Measurements from ENCODE around the gene TBC1D5. TPM values are rescaled to one million over a fixed set of nuclear protein-coding genes. Genes with fewer than 3 reads are reported as not detected.

The TBC1D5 gene
- total and polyA plus RNA-seq, 2 of the 8 experiments (the other 6 are each of a cell fraction or from before 2014, with no cell fraction given), result 11.0 to 22.9 TPM

DNA sequence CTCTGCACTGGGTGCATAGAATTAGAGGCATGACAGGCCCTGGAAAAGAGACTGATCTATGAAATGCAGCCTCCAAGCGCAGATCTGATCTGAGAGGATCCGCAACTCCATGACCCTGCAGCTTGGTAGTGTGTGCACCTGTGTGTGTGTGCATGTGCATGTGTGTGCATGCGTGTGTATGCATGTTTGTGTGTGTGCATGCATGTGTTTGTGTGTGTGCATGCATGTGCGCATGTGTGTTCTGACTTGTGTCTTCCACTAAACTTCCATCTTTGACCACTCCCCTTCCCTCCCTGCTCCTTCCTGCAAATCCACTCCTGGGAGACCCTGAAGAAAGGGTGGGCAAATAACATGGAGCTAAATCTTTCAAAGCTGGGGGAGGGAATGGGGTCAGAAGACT is 600.7 kb downstream of the TBC1D5 start:
- TF ChIP-seq NRF1 (IDR thresholded peaks at IDR 0.05; ENCODE audit: low read depth, low read length) (no peak), KDM4A (IDR thresholded peaks at IDR 0.05; ENCODE audit: low read depth, low read length, severe bottlenecking) (no peak), TAF1 (IDR thresholded peaks at IDR 0.05; ENCODE audit: low read depth, low read length) (no peak), SP1 (IDR thresholded peaks at IDR 0.05; ENCODE audit: low read depth, low read length) (no peak), CHD2 (IDR thresholded peaks at IDR 0.05; ENCODE audit: low read length) (no peak), TCF12 (IDR thresholded peaks at IDR 0.05; ENCODE audit: low read depth, low read length) (no peak), RNF2 (IDR thresholded peaks at IDR 0.05; ENCODE audit: borderline replicate concordance, low read depth, low read length, missing control alignments, poor library complexity, severe bottlenecking) (no peak)
- TF ChIP-seq, protein P1, sequence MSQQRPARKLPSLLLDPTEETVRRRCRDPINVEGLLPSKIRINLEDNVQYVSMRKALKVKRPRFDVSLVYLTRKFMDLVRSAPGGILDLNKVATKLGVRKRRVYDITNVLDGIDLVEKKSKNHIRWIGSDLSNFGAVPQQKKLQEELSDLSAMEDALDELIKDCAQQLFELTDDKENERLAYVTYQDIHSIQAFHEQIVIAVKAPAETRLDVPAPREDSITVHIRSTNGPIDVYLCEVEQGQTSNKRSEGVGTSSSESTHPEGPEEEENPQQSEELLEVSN (IDR thresholded peaks at IDR 0.05), result no peak
- FAIRE-seq, result no peak
- H2AFZ ChIP-seq (ENCODE audit: low read length), result no peak overlapping the region

More for the DNA sequence above, 600.7 kb downstream of the TBC1D5 start:
- no peaks in the 10 kb centered on the region; the same call in 1 of the 2 replicates for H3K79me1 ChIP-seq (ENCODE audit: low read depth, low read length)
- H3K4ac ChIP-seq (replicated peaks; ENCODE audit: insufficient read length, low read depth, low read length), result no peak overlapping the region
- H4K91ac ChIP-seq (replicated peaks; ENCODE audit: insufficient read length, low read length), result no peak overlapping the region
- no peaks in the 10 kb centered on the region for H4K20me1 ChIP-seq (replicated peaks in 1 of 2; ENCODE audit: control insufficient read depth in 1 of 2, insufficient read depth in 2 of 2, low read length in 2 of 2)
- no peak overlapping the region for H2BK20ac ChIP-seq (ENCODE audit: low read length)
- H3K23me2 ChIP-seq (ENCODE audit: low read depth, low read length), result no peaks in the 10 kb centered on the region
- 0 out of 4 replicates have a peak, but pooled peaks cover 0 to 4% of the 10 kb centered on the region in 2 experiments for H3K9me3 ChIP-seq (ENCODE audit: insufficient read depth in 2 of 2, low read depth in 1 of 2, low read length in 1 of 2)
- CTCF ChIA-PET (ENCODE audit: partially characterized antibody), result no interaction called here
- H3K79me2 ChIP-seq (ENCODE audit: control insufficient read depth in 1 of 2, insufficient read depth in 2 of 2, low read length in 2 of 2), result no peaks in the 10 kb centered on the region
- no peak overlapping the region for H3K27ac ChIP-seq (ENCODE audit: low read depth, low read length)
- H2BK12ac ChIP-seq (ENCODE audit: low read depth, low read length), result peak overlapping the region; percentile 35; the same call in 1 of the 2 replicates
- H3K36me3 ChIP-seq (ENCODE audit: control insufficient read depth in 2 of 4, insufficient read depth in 4 of 4, low read length in 3 of 4), result no peaks in the 10 kb centered on the region
- H3K27me3 ChIP-seq (replicated peaks in 1 of 4; ENCODE audit: control insufficient read depth in 3 of 4, extremely low read depth in 1 of 4, insufficient read depth in 3 of 4, low read length in 3 of 4), result no peaks in the 10 kb centered on the region
- no peak for DNase-seq (ENCODE audit: low read depth in 1 of 2, low spot score in 2 of 2)
- H4K8ac ChIP-seq (ENCODE audit: extremely low read depth, insufficient read depth, low read length), result no peak overlapping the region
- POLR2A ChIA-PET (ENCODE audit: partially characterized antibody), result no interaction called here
- H2BK15ac ChIP-seq (ENCODE audit: low read length), result no peak overlapping the region
- H3K4me2 ChIP-seq (ENCODE audit: insufficient read depth in 1 of 2, low read depth in 2 of 2, low read length in 2 of 2), result no peak overlapping the region
- no peak overlapping the region for H3K56ac ChIP-seq (replicated peaks; ENCODE audit: insufficient read length, low read depth, low read length)
- no peak overlapping the region for H2BK120ac ChIP-seq (replicated peaks; ENCODE audit: low read depth, low read length)
- H3K4me3 ChIP-seq (ENCODE audit: extremely low read depth in 1 of 4, insufficient read depth in 2 of 4, low read depth in 3 of 4, low read length in 4 of 4), result no peak overlapping the region
- H2AK5ac ChIP-seq (ENCODE audit: low read depth, low read length), result no peak overlapping the region
- peaks cover 2 to 10% (median 4%) of the 10 kb centered on the region in 4 experiments; a peak in 5 of 7 replicates for H3K4me1 ChIP-seq (replicated peaks in 1 of 4; ENCODE audit: control insufficient read depth in 3 of 4, insufficient read depth in 4 of 4, low read length in 3 of 4)
- no peak overlapping the region for H3K14ac ChIP-seq (ENCODE audit: insufficient read length)
- WGBS, 2 experiments (ENCODE audit: extremely low coverage in 1 of 2, insufficient coverage in 1 of 2, insufficient read length in 1 of 2, insufficient replicate concordance in 2 of 2, low coverage in 1 of 2, low lambda C conversion rate in 2 of 2, missing lambda C conversion rate in 1 of 2), result 91% methylated on average over 4 of the region's 4 CpGs; no CpG with 5 or more reads in 1 of the 2 experiments
- H3K9ac ChIP-seq (replicated peaks in 1 of 4; ENCODE audit: extremely low read depth in 1 of 4, low read depth in 3 of 4, low read length in 3 of 4), result no peak overlapping the region
- H2BK5ac ChIP-seq (ENCODE audit: low read depth, low read length), result no peak overlapping the region
- H3K18ac ChIP-seq (ENCODE audit: extremely low read depth, low read length), result no peak overlapping the region
- no peak overlapping the region for H4K5ac ChIP-seq (ENCODE audit: insufficient read length, low read depth, low read length)
- no peak overlapping the region for H3K23ac ChIP-seq (ENCODE audit: insufficient read length)
